WTC11 (cell line): ENCODE measurements around the gene ZC3H4. TPM values are rescaled to one million over a fixed set of nuclear protein-coding genes. Genes with fewer than 3 reads are reported as not detected.

Source experiments
- ATAC-seq: fragments of 200-7000 bp; cut with Tn5 transposase; 2 replicates; pipeline ENCODE4 v1.10.0; 2021; ENCODE audit warnings: mild to moderate bottlenecking, moderate library complexity
- CTCF ChIA-PET: fragments of 300-600 bp; sonication (Branson Sonifier 250); formaldehyde crosslinking; loops from one replicate; lab custom pipeline; 2021; ENCODE audit warnings: antibody characterized with exemption; lab: Charles Lee
- POLR2A ChIA-PET: fragments of 350-600 bp; sonication (Branson Sonifier 250); formaldehyde crosslinking; loops from one replicate; lab custom pipeline; 2021; ENCODE audit warnings: antibody characterized with exemption; lab: Charles Lee
- DNase-seq: peaks from one replicate; pipeline ENCODE4 v3.0.0; 2021; ENCODE audit warnings: low spot score
- H3K27ac Mint-ChIP-seq: 2 replicates; pipeline ENCODE4 v1.8.0; 2021; ENCODE audit warnings: mixed read lengths
- H3K27me3 Mint-ChIP-seq: 2 replicates; pipeline ENCODE4 v1.8.0; 2021; ENCODE audit warnings: low read depth, mild to moderate bottlenecking, moderate library complexity, mixed read lengths
- H3K36me3 Mint-ChIP-seq: 2 replicates; pipeline ENCODE4 v1.8.0; 2021; ENCODE audit warnings: mixed read lengths
- H3K4me1 Mint-ChIP-seq: 2 replicates; pipeline ENCODE4 v1.8.0; 2022; ENCODE audit warnings: mixed read lengths
- H3K4me3 Mint-ChIP-seq: 2 replicates; pipeline ENCODE4 v1.8.0; 2021; ENCODE audit warnings: mild to moderate bottlenecking, moderate library complexity, mixed read lengths
- H3K9me3 Mint-ChIP-seq: 2 replicates; pipeline ENCODE4 v1.8.0; 2021; ENCODE audit warnings: mixed read lengths
- ARID4B ChIP-seq: sonication (generic); formaldehyde crosslinking; IDR thresholded peaks from 2 replicates; pipeline ENCODE4 v1.8.0; 2023; ENCODE audit warnings: missing genetic modification reagents, mild to moderate bottlenecking, borderline replicate concordance
- E2F1 ChIP-seq: sonication (generic); formaldehyde crosslinking; IDR thresholded peaks from 2 replicates; pipeline ENCODE4 v1.8.0; 2022; ENCODE audit warnings: mild to moderate bottlenecking, missing genetic modification reagents
- E2F5 ChIP-seq: sonication (generic); formaldehyde crosslinking; IDR thresholded peaks from 2 replicates; pipeline ENCODE4 v1.8.1; 2022; ENCODE audit warnings: mild to moderate bottlenecking, moderate library complexity, missing genetic modification reagents
- EMX1 ChIP-seq: fragments of 250-450 bp; sonication (Bioruptor Pico); IDR thresholded peaks from 2 replicates; pipeline ENCODE4 v1.8.0; 2021; ENCODE audit warnings: mild to moderate bottlenecking
- FOXJ3 ChIP-seq: sonication (generic); formaldehyde crosslinking; IDR thresholded peaks from 2 replicates; pipeline ENCODE4 v1.9.0; 2021; ENCODE audit warnings: missing genetic modification reagents, mild to moderate bottlenecking, borderline replicate concordance
- GRHL2 ChIP-seq: fragments of 250-450 bp; sonication (Bioruptor Pico); IDR thresholded peaks from 2 replicates; pipeline ENCODE4 v1.8.0; 2022; ENCODE audit warnings: mild to moderate bottlenecking, moderate library complexity; ENCODE audit not compliant: insufficient replicate concordance, severe bottlenecking
- IRF1 ChIP-seq: sonication (generic); formaldehyde crosslinking; IDR thresholded peaks from 2 replicates; pipeline ENCODE4 v1.8.0; 2023; ENCODE audit warnings: missing genetic modification reagents
- MXD4 ChIP-seq: fragments of 250-450 bp; sonication (Bioruptor Pico); IDR thresholded peaks from 2 replicates; pipeline ENCODE4 v1.8.0; 2021; ENCODE audit warnings: mild to moderate bottlenecking, moderate library complexity, borderline replicate concordance
- OVOL2 ChIP-seq: fragments of 250-450 bp; sonication (Bioruptor Pico); IDR thresholded peaks from 2 replicates; pipeline ENCODE4 v1.9.0; 2021; ENCODE audit warnings: mild to moderate bottlenecking, borderline replicate concordance
- PRRX2 ChIP-seq: fragments of 250-450 bp; sonication (Bioruptor Pico); IDR thresholded peaks from 2 replicates; pipeline ENCODE4 v1.8.0; 2021; ENCODE audit warnings: mild to moderate bottlenecking
- SMAD3 ChIP-seq: sonication (generic); formaldehyde crosslinking; IDR thresholded peaks from 2 replicates; pipeline ENCODE4 v1.8.0; 2022; ENCODE audit warnings: missing genetic modification reagents, mild to moderate bottlenecking, borderline replicate concordance
- SMAD4 ChIP-seq: sonication (generic); formaldehyde crosslinking; IDR thresholded peaks from 2 replicates; pipeline ENCODE4 v1.8.0; 2022; ENCODE audit warnings: mild to moderate bottlenecking, missing genetic modification reagents
- TCF7 ChIP-seq: sonication (generic); formaldehyde crosslinking; IDR thresholded peaks from 2 replicates; pipeline ENCODE4 v1.8.0; 2022; ENCODE audit warnings: mild to moderate bottlenecking, low read depth, missing genetic modification reagents, moderate library complexity
- USF2 ChIP-seq: sonication (generic); formaldehyde crosslinking; IDR thresholded peaks from 2 replicates; pipeline ENCODE4 v1.8.1; 2023; ENCODE audit warnings: mild to moderate bottlenecking, missing genetic modification reagents, moderate library complexity
- ZBTB43 ChIP-seq: sonication (generic); formaldehyde crosslinking; IDR thresholded peaks from 2 replicates; pipeline ENCODE4 v1.8.1; 2023; ENCODE audit warnings: mild to moderate bottlenecking, missing genetic modification reagents
- ZNF281 ChIP-seq: sonication (generic); formaldehyde crosslinking; IDR thresholded peaks from 2 replicates; pipeline ENCODE4 v1.8.0; 2023; ENCODE audit warnings: mild to moderate bottlenecking, missing genetic modification reagents
- ZNF317 ChIP-seq: sonication (generic); formaldehyde crosslinking; IDR thresholded peaks from 2 replicates; pipeline ENCODE4 v1.8.1; 2023; ENCODE audit warnings: low read depth, mild to moderate bottlenecking, moderate library complexity, missing genetic modification reagents, borderline replicate concordance
- ZNF396 ChIP-seq: fragments of 250-450 bp; sonication (Bioruptor Pico); IDR thresholded peaks from 2 replicates; pipeline ENCODE4 v1.8.0; 2021; ENCODE audit warnings: mild to moderate bottlenecking, moderate library complexity, borderline replicate concordance
- ZNF512 ChIP-seq: sonication (generic); formaldehyde crosslinking; IDR thresholded peaks from 2 replicates; pipeline ENCODE4 v1.8.1; 2022; ENCODE audit warnings: missing genetic modification reagents, borderline replicate concordance
- ZSCAN18 ChIP-seq: fragments of 250-450 bp; sonication (Bioruptor Pico); IDR thresholded peaks from 2 replicates; pipeline ENCODE4 v2.1.2; 2022; ENCODE audit warnings: mild to moderate bottlenecking, moderate library complexity
- total RNA-seq: library from RNA; stranded (reverse); gene quantifications from 3 replicates; pipeline ENCODE4 v1.2.3, GENCODE V29; 2021

ZC3H4 gene
- total RNA-seq, 1 experiment from 2014 or later, result 67.2 TPM

GRCh38 chr19:47058621-47059022 lies 55.0 kb downstream of the ZC3H4 start (continued):
- TF ChIP-seq ARID4B (CRISPR knock-in tag), result no peak
- TF ChIP-seq GRHL2 (CRISPR knock-in tag), result no peak

- DNase-seq (no peak), ATAC-seq (no peak)
- ChIA-PET CTCF (interaction anchor here (1.2 to 2.0 kb wide), 2 partner anchors 44 to 187 kb away, joined by 3 to 8 read pairs; no protein-coding TSS in a partner anchor), POLR2A (no interaction called here)
- Mint-ChIP-seq H3K9me3 (peaks cover 20% of the 10 kb centered on the region), H3K4me3 (no peak overlapping the region), H3K27ac (no peak overlapping the region), H3K27me3 (peaks cover 28% of the 10 kb centered on the region), H3K36me3 (peaks cover 13% of the 10 kb centered on the region), H3K4me1 (peaks cover 8% of the 10 kb centered on the region)
- TF ChIP-seq MXD4 (CRISPR knock-in tag) (no peak), TCF7 (CRISPR knock-in tag) (no peak), SMAD4 (CRISPR knock-in tag) (no peak), SMAD3 (CRISPR knock-in tag) (no peak), ZBTB43 (CRISPR knock-in tag) (no peak), PRRX2 (CRISPR knock-in tag) (no peak), ZNF317 (CRISPR knock-in tag) (no peak), E2F1 (CRISPR knock-in tag) (no peak), ZNF396 (CRISPR knock-in tag) (no peak), OVOL2 (CRISPR knock-in tag) (no peak), ZNF281 (CRISPR knock-in tag) (no peak), ZNF512 (CRISPR knock-in tag) (no peak), USF2 (no peak), E2F5 (CRISPR knock-in tag) (no peak), FOXJ3 (no peak), IRF1 (CRISPR knock-in tag) (no peak), ZSCAN18 (CRISPR knock-in tag) (no peak), EMX1 (CRISPR knock-in tag) (no peak)
These were observed 56.2 kb downstream of the ZC3H4 start for GRCh38 chr19:47057328-47057727.
